GM19372 (cell line): ENCODE data around the gene TROAP.
A peak's percentile ranks its signal among the peaks of the same experiment; 100 is the strongest.
"Not testable (repeated sequence)": the region's sequence is repeated elsewhere in the genome, so short reads cannot be mapped to it uniquely, and the experiment has no call there.

Source experiments
- ATAC-seq: cut with Tn5 transposase; IDR thresholded peaks from one replicate; pipeline ENCODE4 v1.9.1; 2021; ENCODE audit warnings: mild to moderate bottlenecking, low read depth, moderate library complexity; ENCODE audit not compliant: unreplicated experiment

TROAP gene

DNA sequence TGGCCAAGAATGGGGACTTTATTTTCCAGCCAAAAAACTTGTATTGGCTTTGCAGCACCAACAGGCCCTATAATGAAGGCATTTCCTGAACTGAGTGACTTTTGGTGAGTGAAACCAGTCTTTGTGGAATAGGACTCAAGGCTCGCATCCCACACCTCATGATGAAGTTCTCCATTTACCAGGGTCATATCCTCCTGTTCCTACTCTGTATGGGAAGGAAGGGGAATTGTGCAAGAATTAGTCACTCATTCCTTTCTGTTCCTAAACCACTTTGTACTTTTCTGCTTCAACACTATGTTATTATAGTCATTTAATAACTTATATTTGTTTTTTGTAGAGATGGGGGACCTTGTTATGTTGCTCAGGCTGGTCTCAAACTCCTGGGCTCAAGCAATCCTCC is 41.9 kb downstream of the TROAP start:
- no peak for ATAC-seq

DNA sequence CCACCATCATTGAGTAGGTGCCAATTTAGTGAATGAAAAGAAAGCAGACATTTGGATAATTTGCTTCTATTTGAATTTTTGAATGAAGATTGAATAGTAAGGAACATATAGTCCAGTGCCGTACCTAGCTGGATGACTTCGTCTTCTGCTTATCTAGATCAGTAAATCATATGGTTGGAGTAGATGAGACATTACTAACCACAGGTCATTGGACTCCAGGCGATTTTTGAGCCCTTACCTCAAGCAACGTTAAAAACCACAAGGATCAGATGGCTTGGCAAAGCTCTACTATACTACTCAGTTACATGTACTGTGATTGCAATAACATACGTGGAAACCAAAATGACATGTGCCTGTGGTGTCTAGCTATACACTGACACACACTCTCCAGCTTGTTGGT is 42.5 kb downstream of the TROAP start:
- no peak for ATAC-seq

DNA sequence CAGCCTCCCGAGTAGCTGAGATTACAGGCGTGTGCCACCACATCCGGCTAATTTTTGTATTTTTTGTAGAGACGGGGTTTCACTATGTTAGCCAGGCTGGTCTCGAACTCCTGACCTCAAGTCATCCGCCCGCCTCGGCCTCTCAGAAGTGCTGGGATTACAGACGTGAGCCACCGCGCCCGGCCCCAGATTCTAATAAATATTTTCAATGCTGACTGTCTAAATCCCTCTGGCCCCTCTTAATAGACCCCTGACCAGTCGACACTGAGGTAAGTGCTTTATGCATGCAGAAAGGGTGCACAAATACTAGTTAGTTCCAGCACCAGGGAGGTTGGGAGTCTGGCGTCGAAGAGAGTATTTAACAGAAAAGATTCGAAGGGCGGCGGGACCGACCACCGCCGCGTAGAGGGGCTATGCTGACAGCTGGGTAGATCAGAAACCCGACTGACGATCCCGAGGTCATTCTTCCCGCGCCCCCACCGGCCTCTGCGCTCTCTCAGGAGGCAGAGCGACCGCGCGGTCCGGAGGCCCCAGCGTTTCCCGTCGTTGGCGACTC is 43.1 kb downstream of the TROAP start:
- peak; percentile 2 for ATAC-seq

DNA sequence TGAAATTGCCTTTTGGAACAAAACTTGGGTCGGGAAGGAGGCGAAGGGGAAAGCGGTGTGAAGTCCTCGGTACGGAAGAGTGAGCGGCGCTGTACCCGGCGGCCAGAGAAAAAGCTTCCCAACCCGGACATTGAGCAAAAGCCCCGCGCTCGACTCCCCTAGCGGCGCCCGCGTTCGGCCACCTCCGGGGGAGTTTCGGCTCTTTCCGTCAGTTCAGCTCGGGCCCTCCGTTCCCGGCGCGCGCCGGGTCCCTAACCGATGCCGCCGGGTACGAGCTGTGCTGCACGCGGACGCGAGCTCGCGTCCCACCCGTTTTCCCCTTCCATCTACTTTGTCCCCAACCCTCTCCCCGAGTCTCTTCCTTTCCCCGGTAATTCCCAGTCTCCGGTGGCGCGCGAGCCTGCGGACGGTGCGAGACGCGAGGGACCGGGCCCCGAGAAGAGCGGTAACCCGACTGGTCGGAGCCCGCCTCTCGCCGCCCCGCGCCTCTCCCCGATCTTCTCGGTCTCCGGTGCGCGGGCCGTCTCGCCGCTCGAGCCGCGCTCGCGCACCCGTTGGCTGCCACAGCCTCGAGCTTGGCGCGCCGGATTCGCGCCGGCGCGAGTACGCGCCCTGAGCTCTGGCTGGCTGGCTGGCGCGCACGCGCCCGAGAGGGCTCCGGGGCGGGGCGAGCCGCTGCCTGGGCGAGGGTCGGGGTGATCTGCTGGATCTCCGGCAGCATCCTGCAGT is 43.8 kb downstream of the TROAP start:
- peak; percentile 73 for ATAC-seq

GRCh38 chr12:49367381-49368239 is 44.6 kb downstream of the TROAP start, which contains the start of gene SPATS2:
TSS of gene SPATS2 (plus strand) at chr12:49367462. CDS start at chr12:49461013, 93,551 bp downstream.
- no peak for ATAC-seq

GRCh38 chr12:49368240-49368600 is 45.2 kb downstream of the TROAP start:
- ATAC-seq = no peak

DNA sequence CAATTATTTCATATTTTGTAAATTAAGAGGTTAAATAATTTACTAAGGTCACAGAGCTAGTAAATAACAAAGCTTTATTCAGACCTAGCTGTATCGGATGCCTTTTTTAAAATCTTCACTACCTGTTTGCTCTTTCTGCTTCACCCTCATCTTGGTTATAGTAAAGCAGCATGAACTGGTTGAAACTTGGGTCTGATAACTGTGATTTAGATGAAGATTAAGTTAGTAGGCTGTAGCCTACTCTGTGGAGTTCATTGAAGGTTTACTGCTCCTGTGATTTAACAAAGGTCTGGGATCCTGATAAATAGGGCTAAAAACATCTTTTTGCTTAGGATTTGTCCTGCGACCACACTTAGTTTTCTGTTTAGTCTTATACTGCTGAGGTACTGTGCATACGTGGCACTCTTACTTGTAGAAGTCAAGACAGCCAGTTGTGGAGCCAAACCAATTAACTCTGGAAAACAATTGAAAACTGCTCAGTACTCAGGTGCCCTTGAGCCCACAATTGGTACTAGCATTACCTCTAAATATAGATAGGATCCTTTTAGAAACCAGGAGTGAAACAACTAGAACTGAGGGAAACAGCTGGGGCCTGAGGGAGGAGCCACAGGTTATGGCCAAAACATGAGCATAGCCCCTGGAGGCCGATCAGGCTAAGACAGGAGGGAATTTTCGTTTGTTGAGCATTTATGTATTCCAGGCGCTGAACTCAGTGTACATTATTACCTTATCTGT is 46.5 kb downstream of the TROAP start:
- ATAC-seq = peak; percentile 31

DNA sequence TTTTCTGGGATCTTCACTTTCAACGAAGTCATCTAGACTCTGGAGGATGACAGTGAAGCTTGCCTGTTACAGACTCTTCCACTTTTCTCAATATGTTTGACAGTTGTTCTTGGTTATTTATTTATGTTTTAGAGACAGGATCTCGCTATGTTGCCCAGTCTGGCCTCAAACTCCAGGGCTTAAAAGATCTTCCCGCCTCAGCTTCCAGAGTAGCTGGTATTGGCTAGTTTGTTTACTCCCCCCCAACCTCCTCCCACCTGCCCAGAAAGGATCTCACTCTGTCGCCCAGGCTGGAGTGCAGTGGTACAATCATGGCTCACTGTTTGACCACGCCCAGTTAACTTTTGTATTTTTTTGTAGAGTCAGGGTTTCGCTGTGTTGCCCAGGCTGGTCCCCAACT is 47.5 kb downstream of the TROAP start:
- no peak for ATAC-seq

- ATAC-seq = no peak
Measured at GRCh38 chr12:49375406-49375805, 52.4 kb downstream of the TROAP start.

DNA sequence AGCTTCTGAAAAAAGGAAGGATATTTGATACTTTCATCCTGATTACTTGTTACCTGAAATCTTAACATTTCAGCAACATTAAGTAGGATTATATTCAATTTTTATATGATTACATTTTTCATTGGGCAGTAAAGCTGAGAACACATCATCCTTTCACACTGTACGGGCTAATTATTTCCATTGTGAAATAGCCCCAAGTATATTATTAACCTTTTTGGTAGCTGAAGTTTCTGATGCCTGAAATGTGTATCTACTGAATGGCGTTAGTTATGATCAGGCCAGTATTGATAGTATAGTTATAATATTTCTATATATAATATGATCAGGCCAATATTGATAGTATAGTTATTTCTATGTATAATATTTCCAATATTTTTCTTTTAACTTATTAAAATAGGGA is 54.3 kb downstream of the TROAP start:
- no peak for ATAC-seq

- not testable (repeated sequence) for ATAC-seq
Measured at GRCh38 chr12:49380184-49380583, 57.1 kb downstream of the TROAP start.
